GM10248 (cell line): ENCODE results near the gene ANXA2.

ENCODE experiments used
- CTCF ChIA-PET: fragments of 300-600 bp; sonication (Branson Sonifier 250); formaldehyde crosslinking; extraction: SDS; loops from one replicate; lab custom pipeline; 2021; ENCODE audit warnings: antibody characterized with exemption; lab: Yijun Ruan, JAX
- POLR2A ChIA-PET: fragments of 350-650 bp; sonication (Branson Sonifier 250); formaldehyde crosslinking; extraction: SDS; loops from one replicate; lab custom pipeline; 2020; ENCODE audit warnings: antibody characterized with exemption; lab: Yijun Ruan, JAX
- DNase-seq: peaks from one replicate; pipeline ENCODE4 v3.0.0; 2012; ENCODE audit errors: extremely low spot score
- CTCF ChIP-seq: IDR thresholded peaks from 2 replicates; pipeline ENCODE4 v1.5.1; 2012; ENCODE audit warnings: mild to moderate bottlenecking, low read depth; ENCODE audit errors: extremely low read depth, missing control alignments, control extremely low read depth

Gene ANXA2

DNA sequence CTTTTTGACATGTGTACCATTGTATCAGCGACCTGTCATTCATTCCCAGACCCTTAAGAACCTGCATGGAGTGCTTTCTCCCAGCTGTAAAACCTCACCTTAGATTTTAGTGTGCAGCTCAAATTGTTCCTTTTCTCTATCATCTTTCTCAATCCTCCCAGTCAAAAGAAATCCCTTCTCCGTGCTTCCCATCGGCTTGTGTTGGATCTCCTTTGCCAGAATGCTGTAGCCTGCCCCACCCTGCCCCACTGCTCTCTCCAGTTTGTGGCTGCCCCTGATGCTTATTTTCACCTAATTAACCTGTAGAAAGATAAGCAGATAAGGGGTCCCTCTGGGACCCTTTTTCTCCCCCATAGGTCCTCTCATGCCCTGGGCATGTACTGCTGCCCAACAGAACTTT, 51.1 kb downstream of the ANXA2 start:
- no peak for DNase-seq
- ChIA-PET CTCF (interaction anchor here (1.2 to 1.7 kb wide), 3 partner anchors 16 to 174 kb away, joined by 3 to 4 read pairs (median 3); no protein-coding TSS in a partner anchor), POLR2A (no interaction called here)
- no peak for TF ChIP-seq CTCF

DNA sequence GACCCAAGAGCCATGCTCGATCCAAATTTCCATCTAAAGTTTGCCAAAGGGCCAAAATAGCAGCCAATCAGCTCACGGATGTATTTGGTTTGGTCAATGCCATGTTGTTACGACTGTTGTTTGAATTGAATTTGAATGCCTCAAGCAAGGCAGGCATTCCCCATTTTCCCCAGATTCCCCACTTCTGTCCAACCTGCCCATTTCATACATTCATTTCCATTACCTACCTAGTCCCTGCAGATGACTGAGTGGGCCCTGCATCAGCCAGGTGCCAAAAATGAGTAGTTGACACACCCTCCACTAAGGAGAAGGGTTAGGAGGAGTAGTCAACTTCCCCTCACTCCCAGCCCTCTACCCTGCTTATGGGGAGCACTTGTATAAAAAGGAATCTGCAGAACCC, 51.7 kb downstream of the ANXA2 start:
- TF ChIP-seq CTCF, result no peak
- ChIA-PET POLR2A (no interaction called here), CTCF (interaction anchor here (1.2 kb wide), 1 partner anchor 175 kb away, joined by 3 read pairs; no protein-coding TSS in a partner anchor)
- no peak for DNase-seq

DNA sequence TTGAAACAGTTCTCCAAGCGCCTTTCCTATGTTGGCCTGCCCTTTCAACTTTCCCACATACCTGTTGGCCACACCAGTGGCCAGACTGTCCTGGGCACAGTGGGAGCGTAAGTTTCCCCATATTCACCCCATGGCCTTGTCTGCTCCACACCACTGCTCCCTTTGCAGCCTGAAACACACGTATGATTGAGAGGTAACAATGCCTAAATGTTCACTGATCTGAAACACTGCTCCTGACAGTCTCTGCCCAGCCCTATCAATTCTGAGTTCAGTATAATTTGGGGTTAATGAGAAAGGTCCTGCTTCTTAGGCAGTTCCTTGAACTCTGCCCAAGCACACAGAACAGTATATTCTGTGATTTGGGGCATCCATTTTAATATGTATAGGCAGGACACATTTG, 52.2 kb downstream of the ANXA2 start:
- DNase-seq, result no peak
- ChIA-PET POLR2A (no interaction called here), CTCF (interaction anchor here (1.2 kb wide), 1 partner anchor 175 kb away, joined by 3 read pairs; no protein-coding TSS in a partner anchor)
- TF ChIP-seq CTCF, result no peak

DNA sequence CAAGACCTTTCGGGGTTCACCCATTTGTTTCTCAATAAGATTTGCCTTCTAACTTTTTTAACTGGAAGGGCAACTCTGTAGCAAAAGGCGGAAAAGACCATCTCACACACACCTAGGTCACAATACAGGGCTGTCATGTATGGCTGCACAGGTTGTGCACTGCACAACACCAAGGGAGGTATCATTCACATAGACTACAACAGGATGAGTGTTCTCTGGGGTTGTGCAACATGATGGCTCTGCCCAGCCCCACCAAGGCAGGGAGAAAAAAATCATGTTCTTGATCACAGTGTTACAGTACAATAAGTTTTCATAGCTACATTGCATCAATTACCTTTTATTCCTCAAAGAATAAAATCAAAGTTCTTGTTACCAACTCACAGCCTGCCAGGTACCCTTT, 52.8 kb downstream of the ANXA2 start:
- ChIA-PET POLR2A (no interaction called here), CTCF (interaction anchor here (1.9 kb wide), 1 partner anchor 14 kb away, joined by 5 read pairs; no protein-coding TSS in a partner anchor)
- DNase-seq, result no peak
- no peak for TF ChIP-seq CTCF

DNA sequence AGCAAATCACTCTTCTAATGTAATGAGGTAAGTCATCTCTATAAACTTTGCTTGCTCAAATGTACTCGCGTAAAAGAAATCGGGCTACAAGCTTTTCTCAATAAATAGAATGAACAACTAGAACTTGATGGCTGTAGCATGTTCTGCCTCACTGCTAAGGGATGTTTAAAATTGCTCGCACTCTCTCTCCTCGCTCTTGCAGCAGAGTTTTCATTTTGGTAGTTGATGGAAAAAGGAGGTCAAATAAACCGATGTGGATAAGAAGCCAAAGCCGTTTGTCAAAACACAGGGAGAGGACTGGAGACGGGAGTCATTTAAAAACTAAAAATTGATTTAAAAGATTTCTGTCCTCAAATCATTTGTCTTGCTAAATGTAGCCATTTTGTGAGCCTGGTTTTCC, 53.3 kb downstream of the ANXA2 start:
- ChIA-PET POLR2A (no interaction called here), CTCF (interaction anchor here (0.7 to 2.4 kb wide), 6 partner anchors 13 to 176 kb away, joined by 3 to 14 read pairs (median 6); no protein-coding TSS in a partner anchor)
- DNase-seq, result no peak
- no peak for TF ChIP-seq CTCF

GRCh38 chr15:60343221-60343970, 54.4 kb downstream of the ANXA2 start:
- CTCF ChIA-PET, result interaction anchor here (0.7 to 2.4 kb wide), 6 partner anchors 12 to 177 kb away, joined by 3 to 14 read pairs (median 6); no protein-coding TSS in a partner anchor
- POLR2A ChIA-PET, result no interaction called here
- TF ChIP-seq CTCF, result no peak
- DNase-seq, result no peak
